ENCODE results near the gene ISG15. TPM values are rescaled to one million over a fixed set of nuclear protein-coding genes. Genes with fewer than 3 reads are reported as not detected.

The ISG15 gene
- total and polyA plus RNA-seq, 2 of the 13 experiments (the other 11 are each of a cell fraction or from before 2014, with no cell fraction given): 42.1 to 54.9 TPM

DNA sequence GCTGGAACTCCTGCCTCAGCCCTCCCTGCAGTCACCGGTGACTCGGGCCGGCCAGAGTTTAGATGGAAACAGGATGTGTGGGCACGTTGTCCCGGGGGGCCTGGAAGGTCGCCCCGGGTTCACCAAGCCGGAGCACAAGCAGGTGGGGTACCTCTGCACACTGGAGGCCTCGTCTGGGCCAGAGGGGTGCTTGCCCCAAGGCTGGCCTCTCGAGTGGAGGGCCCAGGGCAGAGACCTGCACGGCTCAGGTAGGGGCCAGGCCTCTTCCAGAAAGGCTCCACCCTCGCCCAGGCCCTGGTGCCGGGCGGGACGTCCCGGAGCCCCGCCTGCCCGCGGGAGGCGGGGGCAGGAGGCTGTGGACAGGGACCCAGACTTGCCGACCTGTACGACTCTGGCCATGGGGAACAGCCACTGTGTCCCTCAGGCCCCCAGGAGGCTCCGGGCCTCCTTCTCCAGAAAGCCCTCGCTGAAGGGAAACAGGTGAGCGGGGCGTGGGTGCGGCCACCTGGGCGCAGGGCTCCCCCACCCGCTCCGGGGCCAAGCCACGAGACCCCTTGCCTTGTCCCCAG lies 47.1 kb upstream of the ISG15 start, which contains the start of gene PLEKHN1 (continued):
- TF ChIP-seq ZBTB10 (CRISPR knock-in tag; IDR thresholded peaks at IDR 0.05; ENCODE audit: borderline replicate concordance) (peak; percentile 29; the same call in 1 of the 2 replicates), ZFP36L2 (CRISPR knock-in tag; IDR thresholded peaks at IDR 0.05) (no peak), ZNF772 (CRISPR knock-in tag; IDR thresholded peaks at IDR 0.05) (0 out of 2 replicates have a peak, but pooled peaks have one; percentile 31), NR2F2 (IDR thresholded peaks at IDR 0.05; ENCODE audit: borderline replicate concordance, low read depth) (no peak), ZNF468 (CRISPR knock-in tag; IDR thresholded peaks at IDR 0.05) (no peak), KDM4B (CRISPR knock-in tag; IDR thresholded peaks at IDR 0.05) (no peak), ZNF317 (CRISPR knock-in tag; IDR thresholded peaks at IDR 0.05) (peak; percentile 17; the same call in 1 of the 2 replicates), YEATS4 (CRISPR knock-in tag; IDR thresholded peaks at IDR 0.05; ENCODE audit: borderline replicate concordance) (peak; percentile 59; the same call in 1 of the 2 replicates), ZNF24 (IDR thresholded peaks at IDR 0.05) (no peak), TMF1 (CRISPR knock-in tag; IDR thresholded peaks at IDR 0.05; ENCODE audit: low read depth) (no peak; the same call in 1 of the 2 replicates), IKZF1 (IDR thresholded peaks at IDR 0.05) (no peak), THAP8 (CRISPR knock-in tag; IDR thresholded peaks at IDR 0.05; ENCODE audit: borderline replicate concordance) (no peak), KDM1A (CRISPR knock-in tag; IDR thresholded peaks at IDR 0.05) (no peak), HMGA1 (CRISPR knock-in tag; conservative IDR thresholded peaks at IDR 0.05) (no peak)
- TF ChIP-seq, protein P1, sequence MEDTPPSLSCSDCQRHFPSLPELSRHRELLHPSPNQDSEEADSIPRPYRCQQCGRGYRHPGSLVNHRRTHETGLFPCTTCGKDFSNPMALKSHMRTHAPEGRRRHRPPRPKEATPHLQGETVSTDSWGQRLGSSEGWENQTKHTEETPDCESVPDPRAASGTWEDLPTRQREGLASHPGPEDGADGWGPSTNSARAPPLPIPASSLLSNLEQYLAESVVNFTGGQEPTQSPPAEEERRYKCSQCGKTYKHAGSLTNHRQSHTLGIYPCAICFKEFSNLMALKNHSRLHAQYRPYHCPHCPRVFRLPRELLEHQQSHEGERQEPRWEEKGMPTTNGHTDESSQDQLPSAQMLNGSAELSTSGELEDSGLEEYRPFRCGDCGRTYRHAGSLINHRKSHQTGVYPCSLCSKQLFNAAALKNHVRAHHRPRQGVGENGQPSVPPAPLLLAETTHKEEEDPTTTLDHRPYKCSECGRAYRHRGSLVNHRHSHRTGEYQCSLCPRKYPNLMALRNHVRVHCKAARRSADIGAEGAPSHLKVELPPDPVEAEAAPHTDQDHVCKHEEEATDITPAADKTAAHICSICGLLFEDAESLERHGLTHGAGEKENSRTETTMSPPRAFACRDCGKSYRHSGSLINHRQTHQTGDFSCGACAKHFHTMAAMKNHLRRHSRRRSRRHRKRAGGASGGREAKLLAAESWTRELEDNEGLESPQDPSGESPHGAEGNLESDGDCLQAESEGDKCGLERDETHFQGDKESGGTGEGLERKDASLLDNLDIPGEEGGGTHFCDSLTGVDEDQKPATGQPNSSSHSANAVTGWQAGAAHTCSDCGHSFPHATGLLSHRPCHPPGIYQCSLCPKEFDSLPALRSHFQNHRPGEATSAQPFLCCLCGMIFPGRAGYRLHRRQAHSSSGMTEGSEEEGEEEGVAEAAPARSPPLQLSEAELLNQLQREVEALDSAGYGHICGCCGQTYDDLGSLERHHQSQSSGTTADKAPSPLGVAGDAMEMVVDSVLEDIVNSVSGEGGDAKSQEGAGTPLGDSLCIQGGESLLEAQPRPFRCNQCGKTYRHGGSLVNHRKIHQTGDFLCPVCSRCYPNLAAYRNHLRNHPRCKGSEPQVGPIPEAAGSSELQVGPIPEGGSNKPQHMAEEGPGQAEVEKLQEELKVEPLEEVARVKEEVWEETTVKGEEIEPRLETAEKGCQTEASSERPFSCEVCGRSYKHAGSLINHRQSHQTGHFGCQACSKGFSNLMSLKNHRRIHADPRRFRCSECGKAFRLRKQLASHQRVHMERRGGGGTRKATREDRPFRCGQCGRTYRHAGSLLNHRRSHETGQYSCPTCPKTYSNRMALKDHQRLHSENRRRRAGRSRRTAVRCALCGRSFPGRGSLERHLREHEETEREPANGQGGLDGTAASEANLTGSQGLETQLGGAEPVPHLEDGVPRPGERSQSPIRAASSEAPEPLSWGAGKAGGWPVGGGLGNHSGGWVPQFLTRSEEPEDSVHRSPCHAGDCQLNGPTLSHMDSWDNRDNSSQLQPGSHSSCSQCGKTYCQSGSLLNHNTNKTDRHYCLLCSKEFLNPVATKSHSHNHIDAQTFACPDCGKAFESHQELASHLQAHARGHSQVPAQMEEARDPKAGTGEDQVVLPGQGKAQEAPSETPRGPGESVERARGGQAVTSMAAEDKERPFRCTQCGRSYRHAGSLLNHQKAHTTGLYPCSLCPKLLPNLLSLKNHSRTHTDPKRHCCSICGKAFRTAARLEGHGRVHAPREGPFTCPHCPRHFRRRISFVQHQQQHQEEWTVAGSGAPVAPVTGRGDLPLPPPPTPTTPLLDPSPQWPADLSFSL (CRISPR knock-in tag; IDR thresholded peaks at IDR 0.05): no peak
- TF ChIP-seq, protein P2, sequence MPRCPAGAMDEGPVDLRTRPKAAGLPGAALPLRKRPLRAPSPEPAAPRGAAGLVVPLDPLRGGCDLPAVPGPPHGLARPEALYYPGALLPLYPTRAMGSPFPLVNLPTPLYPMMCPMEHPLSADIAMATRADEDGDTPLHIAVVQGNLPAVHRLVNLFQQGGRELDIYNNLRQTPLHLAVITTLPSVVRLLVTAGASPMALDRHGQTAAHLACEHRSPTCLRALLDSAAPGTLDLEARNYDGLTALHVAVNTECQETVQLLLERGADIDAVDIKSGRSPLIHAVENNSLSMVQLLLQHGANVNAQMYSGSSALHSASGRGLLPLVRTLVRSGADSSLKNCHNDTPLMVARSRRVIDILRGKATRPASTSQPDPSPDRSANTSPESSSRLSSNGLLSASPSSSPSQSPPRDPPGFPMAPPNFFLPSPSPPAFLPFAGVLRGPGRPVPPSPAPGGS (CRISPR knock-in tag; IDR thresholded peaks at IDR 0.05): no peak
- TF ChIP-seq, protein P3, sequence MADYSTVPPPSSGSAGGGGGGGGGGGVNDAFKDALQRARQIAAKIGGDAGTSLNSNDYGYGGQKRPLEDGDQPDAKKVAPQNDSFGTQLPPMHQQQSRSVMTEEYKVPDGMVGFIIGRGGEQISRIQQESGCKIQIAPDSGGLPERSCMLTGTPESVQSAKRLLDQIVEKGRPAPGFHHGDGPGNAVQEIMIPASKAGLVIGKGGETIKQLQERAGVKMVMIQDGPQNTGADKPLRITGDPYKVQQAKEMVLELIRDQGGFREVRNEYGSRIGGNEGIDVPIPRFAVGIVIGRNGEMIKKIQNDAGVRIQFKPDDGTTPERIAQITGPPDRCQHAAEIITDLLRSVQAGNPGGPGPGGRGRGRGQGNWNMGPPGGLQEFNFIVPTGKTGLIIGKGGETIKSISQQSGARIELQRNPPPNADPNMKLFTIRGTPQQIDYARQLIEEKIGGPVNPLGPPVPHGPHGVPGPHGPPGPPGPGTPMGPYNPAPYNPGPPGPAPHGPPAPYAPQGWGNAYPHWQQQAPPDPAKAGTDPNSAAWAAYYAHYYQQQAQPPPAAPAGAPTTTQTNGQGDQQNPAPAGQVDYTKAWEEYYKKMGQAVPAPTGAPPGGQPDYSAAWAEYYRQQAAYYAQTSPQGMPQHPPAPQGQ (CRISPR knock-in tag; IDR thresholded peaks at IDR 0.05; ENCODE audit: borderline replicate concordance): no peak

All from HepG2 (cell line).